Ovary (tissue), 9 donors: ENCODE measurements around the gene FOXRED1. TPM values are rescaled to one million over a fixed set of nuclear protein-coding genes. Genes with fewer than 3 reads are reported as not detected.

ENCODE experiments used
- DNase-seq, 5 donors: peaks; one replicate each; pipeline ENCODE4 v3.0.0-alpha.2; 2019 to 2020
- H3K27ac ChIP-seq, 2 donors: fragments of 200-600 bp; one replicate each; pipeline versions ENCODE4 v1.5.1 to v1.8.0; 2019 to 2022
- H3K27me3 ChIP-seq: fragments of 200-600 bp; one replicate; pipeline ENCODE4 v1.8.0; 2022
- H3K36me3 ChIP-seq: fragments of 200-600 bp; sonication (generic); one replicate; pipeline ENCODE4 v1.5.1; 2019
- H3K4me1 ChIP-seq: one replicate; pipeline ENCODE4 v1.8.1; 2013; ENCODE audit warnings: mild to moderate bottlenecking, moderate library complexity; ENCODE audit not compliant: insufficient read depth
- H3K4me3 ChIP-seq: fragments of 200-600 bp; sonication (generic); one replicate; pipeline ENCODE4 v1.5.1; 2017
- H3K9me3 ChIP-seq, 2 donors: fragments of 200-600 bp in 1 of 2; sonication (generic) in 1 of 2; one replicate each; pipeline versions ENCODE4 v1.5.1 to v1.8.1; 2013 to 2019; ENCODE audit warnings: mild to moderate bottlenecking in 1 of 2, moderate library complexity in 1 of 2
- EP300 ChIP-seq: sonication (generic); formaldehyde crosslinking; IDR thresholded peaks from one replicate; pipeline ENCODE4 v1.6.1; 2017; ENCODE audit warnings: antibody characterized with exemption
- POLR2A ChIP-seq: fragments of 450-650 bp; IDR thresholded peaks from one replicate; pipeline ENCODE4 v1.6.1; 2017; ENCODE audit warnings: antibody characterized with exemption, mild to moderate bottlenecking, moderate library complexity
- WGBS, 3 donors: extraction: QIAGEN DNeasy Blood & Tissue Kit in 1 of 3; methylation state at CpG; one replicate each; pipeline versions ENCODE4 v1.1.5 to v1.1.7; 2013 to 2017; 5-methylcytosine and 5-hydroxymethylcytosine counted together
- intact Hi-C, 4 donors: fragments of 100-400 bp; cut with DNase I; formaldehyde crosslinking; loops; one replicate each; pipeline versions ENCODE4 v1.11.0 to v1.15.1; 2022 to 2023
- polyA plus RNA-seq, 2 donors: library from polyadenylated mRNA; stranded (reverse); fragments of 200-250 nt in 1 of 2; fragments of 350-450 nt in 1 of 2; fragmentation: Illumina TruSeq in 1 of 2; extraction: RNeasy Lipid Tissue Mini Kit (QIAGEN cat#74804) in 1 of 2; gene quantifications; one replicate each; pipeline ENCODE4 v1.2.3, GENCODE V29; 2013 to 2014
- small RNA-seq: library from RNA; depleted of rRNA; stranded (forward); fragments of <200 nt; gene quantifications from one replicate; pipeline ENCODE3, GENCODE V24; 2016
- total RNA-seq, 7 donors: library from RNA; depleted of rRNA in 2 of 7; stranded (reverse); fragments of >200 nt in 2 of 7; fragmentation: NEBNext Ultra II Directional in 3 of 7; extraction: Animal tissue kit (Norgen Biotek cat#: 25700) in 3 of 7; gene quantifications; one replicate each; pipeline versions ENCODE4 v1.1.0 to v1.2.4, GENCODE V29; 2016 to 2023
- TF ChIP-seq, protein P1 (sequence below), 3 donors: fragments of 450-650 bp in 2 of 3; fragments of 200-600 bp in 1 of 3; IDR thresholded peaks; one replicate each; pipeline versions ENCODE4 v1.5.1 to v1.8.0; 2016 to 2022; ENCODE audit warnings: antibody characterized with exemption in 3 of 3, mild to moderate bottlenecking in 1 of 3
- donor health status: DM: no; HTN: no; CAD: no; lungs with moderate emphysema.
- donor health status: DM: no; HTN: no; CAD: no.
- donor health status: Bipolar disorder and iron deficiency.
- donor health status: DM: yes; HTN: yes; CAD: no.
- donor health status: DM: no; HTN: no; CAD: no.
- donor health status: DM: yes; HTN: yes; CAD: no.

The FOXRED1 gene
- total and polyA plus RNA-seq, 9 donors: 10.3 to 24.8 (median 17.3) TPM

DNA sequence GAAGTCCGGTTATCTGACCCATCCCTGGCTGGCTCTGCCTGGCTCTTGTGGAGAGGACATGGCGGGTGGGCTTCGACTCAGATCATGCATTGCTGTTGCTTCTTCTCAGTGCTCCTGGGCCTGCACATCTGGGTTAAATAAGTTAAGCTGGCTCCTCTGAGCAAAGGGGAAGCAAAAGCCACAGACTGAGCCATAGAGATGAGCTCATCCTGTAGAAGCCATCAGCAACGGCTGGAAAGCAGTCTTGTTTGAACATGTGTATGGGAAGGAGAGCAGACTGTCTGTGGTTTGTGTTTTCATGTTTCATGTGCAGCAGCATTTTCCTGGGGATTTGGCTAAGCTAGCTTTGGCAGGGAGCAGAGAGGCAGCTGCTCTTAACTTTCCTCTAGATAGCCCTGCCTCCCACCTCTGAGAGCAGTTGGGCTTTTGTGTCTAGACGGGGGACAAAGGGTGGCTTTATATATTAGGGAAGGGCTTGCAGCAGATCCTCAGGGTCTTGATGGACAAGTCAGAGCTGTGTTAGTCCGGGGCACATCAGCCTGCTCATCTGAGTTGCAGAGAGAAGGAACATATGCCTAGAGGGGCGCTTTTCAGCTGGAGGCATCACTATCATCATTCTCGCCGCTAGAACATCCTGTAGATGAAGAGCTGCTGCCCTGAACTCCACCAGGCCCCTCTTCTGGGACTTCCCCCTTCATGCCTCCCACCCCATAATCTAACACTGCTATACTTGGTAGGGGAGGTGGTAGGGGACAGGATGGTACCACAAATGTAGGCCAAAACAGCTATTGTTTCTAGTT lies 49.8 kb downstream of the FOXRED1 start:
- peak in 3 of 5 donors; percentile 40 to 52 (median 51) for DNase-seq
- Histone ChIP-seq H3K4me3 (no peak overlapping the region), H3K27ac (peak overlapping the region; percentile 31 to 71), H3K4me1 (peaks cover 16% of the 10 kb centered on the region), H3K27me3 (no peaks in the 10 kb centered on the region), H3K9me3 (no peaks in the 10 kb centered on the region), H3K36me3 (no peaks in the 10 kb centered on the region)
- WGBS, 3 donors: 19 to 35% (median 22%) methylated on average over 9 of the region's 9 CpGs
- intact Hi-C loops: loop anchor here in 3 of 4 donors (5.0 to 10.0 kb wide), 3 partner anchors 39 to 116 kb away; partner anchors contain the start of gene ST3GAL4 (in 1 of the 3)
- TF ChIP-seq POLR2A: no peak
- TF ChIP-seq, protein P1, sequence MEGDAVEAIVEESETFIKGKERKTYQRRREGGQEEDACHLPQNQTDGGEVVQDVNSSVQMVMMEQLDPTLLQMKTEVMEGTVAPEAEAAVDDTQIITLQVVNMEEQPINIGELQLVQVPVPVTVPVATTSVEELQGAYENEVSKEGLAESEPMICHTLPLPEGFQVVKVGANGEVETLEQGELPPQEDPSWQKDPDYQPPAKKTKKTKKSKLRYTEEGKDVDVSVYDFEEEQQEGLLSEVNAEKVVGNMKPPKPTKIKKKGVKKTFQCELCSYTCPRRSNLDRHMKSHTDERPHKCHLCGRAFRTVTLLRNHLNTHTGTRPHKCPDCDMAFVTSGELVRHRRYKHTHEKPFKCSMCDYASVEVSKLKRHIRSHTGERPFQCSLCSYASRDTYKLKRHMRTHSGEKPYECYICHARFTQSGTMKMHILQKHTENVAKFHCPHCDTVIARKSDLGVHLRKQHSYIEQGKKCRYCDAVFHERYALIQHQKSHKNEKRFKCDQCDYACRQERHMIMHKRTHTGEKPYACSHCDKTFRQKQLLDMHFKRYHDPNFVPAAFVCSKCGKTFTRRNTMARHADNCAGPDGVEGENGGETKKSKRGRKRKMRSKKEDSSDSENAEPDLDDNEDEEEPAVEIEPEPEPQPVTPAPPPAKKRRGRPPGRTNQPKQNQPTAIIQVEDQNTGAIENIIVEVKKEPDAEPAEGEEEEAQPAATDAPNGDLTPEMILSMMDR (IDR thresholded peaks at IDR 0.05): no peak
- TF ChIP-seq EP300: no peak

DNA sequence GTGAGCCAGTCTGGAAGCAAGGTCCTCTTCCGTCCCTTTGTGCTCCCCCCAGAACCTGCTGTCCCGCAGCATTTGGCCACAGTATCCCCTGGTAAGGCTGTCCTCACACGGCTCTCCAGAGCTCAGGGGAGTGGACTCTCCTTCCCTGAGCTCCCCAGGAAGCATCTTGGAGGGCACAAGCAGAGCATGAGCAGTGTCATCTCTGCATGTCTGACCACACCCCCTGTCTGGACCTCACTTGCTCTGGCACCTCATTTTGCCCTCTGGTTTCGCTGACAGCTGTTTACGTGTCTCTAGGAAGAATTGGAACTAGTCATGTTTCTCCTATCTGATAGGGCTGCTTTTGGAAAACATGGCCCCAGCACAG lies 50.4 kb downstream of the FOXRED1 start:
- Histone ChIP-seq H3K9me3 (no peaks in the 10 kb centered on the region), H3K36me3 (no peaks in the 10 kb centered on the region), H3K4me3 (no peak overlapping the region), H3K4me1 (peaks cover 16% of the 10 kb centered on the region), H3K27me3 (no peaks in the 10 kb centered on the region), H3K27ac (peak overlapping the region in 1 of 2 donors; percentile 71)
- 61 to 66% (median 63%) methylated on average over 5 of the region's 5 CpGs for WGBS, 3 donors
- DNase-seq: peak in 1 of 5 donors; percentile 29
- TF ChIP-seq, protein P1 (IDR thresholded peaks at IDR 0.05): no peak
- TF ChIP-seq EP300: no peak
- no peak for TF ChIP-seq POLR2A
- intact Hi-C loops: loop anchor here in 3 of 4 donors (5.0 to 10.0 kb wide), 3 partner anchors 38 to 115 kb away; partner anchors contain the start of gene ST3GAL4 (in 1 of the 3)

DNA sequence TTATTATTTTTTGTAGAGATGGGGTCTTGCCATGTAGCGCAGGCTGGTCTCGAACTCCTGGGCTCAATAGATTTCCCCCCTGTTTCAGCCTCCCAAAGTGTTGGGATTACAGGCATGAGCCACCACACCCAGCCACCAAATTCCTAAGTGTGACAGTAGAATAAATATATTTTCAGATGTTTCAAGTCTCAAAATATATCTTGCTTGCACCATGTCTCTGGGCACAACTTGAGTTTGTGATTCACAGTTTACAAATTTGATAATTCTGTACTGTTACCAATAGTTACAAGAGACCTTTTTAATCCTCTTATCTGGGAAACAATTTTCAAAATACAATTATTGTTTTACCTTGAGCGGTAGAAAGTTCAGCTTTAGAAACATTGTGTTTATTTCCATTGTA lies 54.0 kb downstream of the FOXRED1 start:
- no peaks in the 10 kb centered on the region for H3K27me3 ChIP-seq

DNA sequence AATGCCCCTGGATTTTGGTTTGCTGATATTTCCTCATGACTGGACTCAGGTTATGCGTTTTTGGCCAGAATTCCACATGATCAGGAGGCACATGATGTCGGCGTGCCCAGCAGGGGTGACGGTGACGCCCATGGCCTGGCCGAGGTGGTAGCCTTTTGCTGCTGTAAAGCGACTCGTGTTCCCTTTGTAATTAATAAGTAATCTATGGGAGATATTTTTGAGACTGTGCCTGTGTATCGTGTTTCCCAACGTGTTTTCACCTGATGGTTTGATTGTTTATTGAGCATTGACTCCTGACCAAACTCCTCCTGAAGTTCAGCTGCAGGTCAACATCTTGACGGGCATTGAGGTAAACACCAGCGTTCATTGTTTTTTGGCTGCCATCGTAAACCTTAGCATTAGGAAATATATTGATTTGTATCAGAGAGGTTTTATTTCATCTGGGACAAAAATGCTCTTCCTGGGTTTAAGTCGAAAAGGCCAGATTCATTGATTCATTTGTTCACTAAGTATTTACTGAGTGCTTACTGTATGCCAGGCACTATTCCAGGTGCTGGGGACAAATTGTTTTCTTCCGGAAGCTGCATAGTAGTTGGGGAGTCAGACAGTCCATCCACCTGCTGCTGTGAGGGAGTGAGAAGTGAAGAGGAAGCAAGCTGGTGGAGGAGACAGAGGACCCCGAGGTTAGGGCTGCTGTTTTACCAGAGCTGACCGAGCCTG lies 58.5 kb downstream of the FOXRED1 start:
- TF ChIP-seq, protein P1 (IDR thresholded peaks at IDR 0.05): no peak
- TF ChIP-seq POLR2A: no peak
- no peak for TF ChIP-seq EP300
- no peaks in the 10 kb centered on the region for H3K27me3 ChIP-seq
- H3K4me1 ChIP-seq: peaks cover 5% of the 10 kb centered on the region
- H3K36me3 ChIP-seq: no peaks in the 10 kb centered on the region
- H3K9me3 ChIP-seq: no peaks in the 10 kb centered on the region
- intact Hi-C loops: no loop called here
- H3K4me3 ChIP-seq: no peak overlapping the region
- H3K27ac ChIP-seq: no peak overlapping the region
- DNase-seq: peak in 1 of 5 donors; percentile 27
- 86 to 87% (median 86%) methylated on average over 17 of the region's 17 CpGs for WGBS, 3 donors

More for the DNA sequence above, 54.0 kb downstream of the FOXRED1 start:
- H3K27ac ChIP-seq: no peak overlapping the region
- intact Hi-C loops: no loop called here
- H3K4me1 ChIP-seq: peaks cover 11% of the 10 kb centered on the region
- TF ChIP-seq POLR2A: no peak
- TF ChIP-seq EP300: no peak
- TF ChIP-seq, protein P1 (IDR thresholded peaks at IDR 0.05): no peak
- no peak overlapping the region for H3K4me3 ChIP-seq
- no peak for DNase-seq
- WGBS, 3 donors: 86 to 94% (median 94%) methylated on average over 3 of the region's 3 CpGs
- no peaks in the 10 kb centered on the region for H3K36me3 ChIP-seq
- no peaks in the 10 kb centered on the region for H3K9me3 ChIP-seq

Small RNA genes within 50 kb of the gene (small RNA-seq; reads per million reads assigned to genes)
- not detected for gene RN7SL351P

Other genes with a start within 250 kb of the FOXRED1 start
- gene CDON, start 206.3 kb upstream of the FOXRED1 start, total RNA-seq: 100 to 1,000 TPM in 5 of 7 donors, 10 to 100 TPM in 2; 46.3 to 211 (median 137) TPM
- 10 to 100 TPM; 15.0 to 42.7 TPM for gene CDON, start 206.3 kb upstream of the FOXRED1 start, polyA plus RNA-seq
- 10 to 100 TPM; 18.2 to 29.0 (median 26.2) TPM for gene RPUSD4, start 57.5 kb upstream of the FOXRED1 start, total RNA-seq
- 10 to 100 TPM; 21.6 to 30.3 TPM for gene RPUSD4, start 57.5 kb upstream of the FOXRED1 start, polyA plus RNA-seq
- gene FAM118B, start 57.4 kb upstream of the FOXRED1 start, total RNA-seq: 10 to 100 TPM in 6 of 7 donors, 1 to 10 TPM in 1; 7.3 to 18.5 (median 12.7) TPM
- 10 to 100 TPM in 1 of 2 donors, 1 to 10 TPM in 1; 7.4 to 18.9 TPM for gene FAM118B, start 57.4 kb upstream of the FOXRED1 start, polyA plus RNA-seq
- 100 to 1,000 TPM in 2 of 7 donors, 10 to 100 TPM in 5; 45.3 to 113 (median 86.0) TPM for gene SRPRA, start 259 bp upstream of the FOXRED1 start, total RNA-seq
- gene SRPRA, start 259 bp upstream of the FOXRED1 start, polyA plus RNA-seq: 100 to 1,000 TPM in 1 of 2 donors, 10 to 100 TPM in 1; 50.1 to 115 TPM
- gene TIRAP, start 13.9 kb downstream of the FOXRED1 start, total RNA-seq: 10 to 100 TPM in 6 of 7 donors, 1 to 10 TPM in 1; 7.6 to 16.0 (median 14.5) TPM
- gene TIRAP, start 13.9 kb downstream of the FOXRED1 start, polyA plus RNA-seq: 10 to 100 TPM; 11.8 to 13.9 TPM
- 10 to 100 TPM in 6 of 7 donors, 1 to 10 TPM in 1; 6.6 to 17.2 (median 13.5) TPM for gene DCPS, start 34.9 kb downstream of the FOXRED1 start, total RNA-seq
- gene DCPS, start 34.9 kb downstream of the FOXRED1 start, polyA plus RNA-seq: 10 to 100 TPM; 12.4 to 17.2 TPM
- gene ST3GAL4, start 86.5 kb downstream of the FOXRED1 start, total RNA-seq: 100 to 1,000 TPM in 4 of 7 donors, 10 to 100 TPM in 3; 75.8 to 300 (median 135) TPM
- 100 to 1,000 TPM; 117 to 120 TPM for gene ST3GAL4, start 86.5 kb downstream of the FOXRED1 start, polyA plus RNA-seq